MM.1S (cell line): ENCODE measurements around the gene CEP164.

ENCODE experiments used
- EZH2 ChIP-seq: fragments of 300-600 bp; sonication (generic); optimal IDR thresholded peaks from 2 replicates; pipeline ENCODE3; 2017; ENCODE audit warnings: low read depth, mild to moderate bottlenecking, antibody characterized with exemption, low read length, mixed read lengths
- EZH2phosphoT487 ChIP-seq: fragments of 300-600 bp; sonication (generic); IDR thresholded peaks from 2 replicates; pipeline ENCODE4 v1.6.1; 2018; ENCODE audit warnings: antibody characterized with exemption, low read length
- TF ChIP-seq, protein P1 (sequence below): fragments of 300-600 bp; sonication (generic); IDR thresholded peaks from 2 replicates; pipeline ENCODE4 v1.5.1; 2016; ENCODE audit warnings: antibody characterized with exemption, low read length, mixed read lengths

DNA sequence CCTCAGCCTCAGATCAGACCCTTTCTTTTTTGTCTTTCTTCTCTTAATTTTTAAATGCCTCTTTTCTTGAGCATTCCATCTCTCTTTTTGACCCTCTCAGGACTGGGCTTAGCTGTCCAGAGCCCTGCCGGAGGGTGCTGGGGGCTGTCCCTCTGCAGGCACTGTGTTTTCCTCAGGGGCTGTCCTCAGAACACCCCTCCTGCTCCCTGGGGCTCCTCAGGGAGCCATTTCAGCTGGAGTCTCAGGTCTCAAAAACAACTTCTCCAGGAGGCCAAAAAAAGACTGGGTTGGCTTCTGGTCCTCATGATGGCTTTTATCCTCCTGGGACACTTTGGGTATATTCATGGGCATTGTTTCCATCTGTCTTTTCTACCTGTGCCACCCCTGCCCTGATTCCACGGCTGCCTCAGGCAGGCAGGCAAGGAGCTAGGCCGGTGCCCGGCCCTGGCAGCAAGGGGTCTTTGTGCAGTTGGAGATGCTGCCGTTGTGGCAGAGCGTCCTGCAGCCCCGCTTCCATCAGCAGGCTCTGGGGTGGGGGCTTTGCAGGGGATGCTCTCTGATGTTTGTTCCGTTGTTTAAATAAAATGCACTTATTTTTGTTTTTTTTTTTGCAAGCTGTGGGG, 85.1 kb downstream of the CEP164 start:
- TF ChIP-seq, protein P1, sequence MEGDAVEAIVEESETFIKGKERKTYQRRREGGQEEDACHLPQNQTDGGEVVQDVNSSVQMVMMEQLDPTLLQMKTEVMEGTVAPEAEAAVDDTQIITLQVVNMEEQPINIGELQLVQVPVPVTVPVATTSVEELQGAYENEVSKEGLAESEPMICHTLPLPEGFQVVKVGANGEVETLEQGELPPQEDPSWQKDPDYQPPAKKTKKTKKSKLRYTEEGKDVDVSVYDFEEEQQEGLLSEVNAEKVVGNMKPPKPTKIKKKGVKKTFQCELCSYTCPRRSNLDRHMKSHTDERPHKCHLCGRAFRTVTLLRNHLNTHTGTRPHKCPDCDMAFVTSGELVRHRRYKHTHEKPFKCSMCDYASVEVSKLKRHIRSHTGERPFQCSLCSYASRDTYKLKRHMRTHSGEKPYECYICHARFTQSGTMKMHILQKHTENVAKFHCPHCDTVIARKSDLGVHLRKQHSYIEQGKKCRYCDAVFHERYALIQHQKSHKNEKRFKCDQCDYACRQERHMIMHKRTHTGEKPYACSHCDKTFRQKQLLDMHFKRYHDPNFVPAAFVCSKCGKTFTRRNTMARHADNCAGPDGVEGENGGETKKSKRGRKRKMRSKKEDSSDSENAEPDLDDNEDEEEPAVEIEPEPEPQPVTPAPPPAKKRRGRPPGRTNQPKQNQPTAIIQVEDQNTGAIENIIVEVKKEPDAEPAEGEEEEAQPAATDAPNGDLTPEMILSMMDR = no peak
- TF ChIP-seq EZH2phosphoT487 (no peak), EZH2 (no peak)
